Immature natural killer cell (primary cell): ENCODE results near the gene LRRN2. TPM values are rescaled to one million over a fixed set of nuclear protein-coding genes. Genes with fewer than 3 reads are reported as not detected.

Source experiments
- DNase-seq, 3 donors: peaks; one replicate each; pipeline ENCODE4 v3.0.0; 2022; ENCODE audit warnings: mixed read lengths in 1 of 3
- H3K27ac Mint-ChIP-seq, 6 donors: one replicate each; pipeline ENCODE4 v1.8.0; 2020; ENCODE audit warnings: mixed read lengths in 6 of 6, mild to moderate bottlenecking in 5 of 6, inconsistent platforms in 4 of 6, moderate library complexity in 3 of 6
- H3K27me3 Mint-ChIP-seq, 3 donors: one replicate each; pipeline ENCODE4 v1.8.0; 2020 to 2021; ENCODE audit warnings: low read depth in 3 of 3, mild to moderate bottlenecking in 3 of 3, mixed read lengths in 3 of 3, moderate library complexity in 3 of 3, inconsistent platforms in 1 of 3
- H3K36me3 Mint-ChIP-seq, 3 donors: one replicate each; pipeline ENCODE4 v1.8.0; 2020; ENCODE audit warnings: mixed read lengths in 3 of 3, inconsistent platforms in 2 of 3, mild to moderate bottlenecking in 2 of 3
- H3K4me1 Mint-ChIP-seq, 2 donors: one replicate each; pipeline ENCODE4 v1.8.0; 2020; ENCODE audit warnings: inconsistent platforms in 2 of 2, mild to moderate bottlenecking in 2 of 2, mixed read lengths in 2 of 2, moderate library complexity in 1 of 2
- H3K4me3 Mint-ChIP-seq, 5 donors: one replicate each; pipeline ENCODE4 v1.8.0; 2020; ENCODE audit warnings: mild to moderate bottlenecking in 5 of 5, mixed read lengths in 5 of 5, inconsistent platforms in 3 of 5, moderate library complexity in 3 of 5
- H3K9me3 Mint-ChIP-seq, 6 donors: one replicate each; pipeline ENCODE4 v1.8.0; 2020; ENCODE audit warnings: mild to moderate bottlenecking in 6 of 6, mixed read lengths in 6 of 6, inconsistent platforms in 4 of 6, moderate library complexity in 3 of 6
- polyA plus RNA-seq, 3 donors: library from polyadenylated mRNA; unstranded; fragments of 300-500 nt; fragmentation: Illumina TruSeq; gene quantifications; one replicate each; pipeline ENCODE4 v1.2.3, GENCODE V29; 2021

LRRN2 gene
- polyA plus RNA-seq, 3 donors from 2014 or later: not detected

DNA sequence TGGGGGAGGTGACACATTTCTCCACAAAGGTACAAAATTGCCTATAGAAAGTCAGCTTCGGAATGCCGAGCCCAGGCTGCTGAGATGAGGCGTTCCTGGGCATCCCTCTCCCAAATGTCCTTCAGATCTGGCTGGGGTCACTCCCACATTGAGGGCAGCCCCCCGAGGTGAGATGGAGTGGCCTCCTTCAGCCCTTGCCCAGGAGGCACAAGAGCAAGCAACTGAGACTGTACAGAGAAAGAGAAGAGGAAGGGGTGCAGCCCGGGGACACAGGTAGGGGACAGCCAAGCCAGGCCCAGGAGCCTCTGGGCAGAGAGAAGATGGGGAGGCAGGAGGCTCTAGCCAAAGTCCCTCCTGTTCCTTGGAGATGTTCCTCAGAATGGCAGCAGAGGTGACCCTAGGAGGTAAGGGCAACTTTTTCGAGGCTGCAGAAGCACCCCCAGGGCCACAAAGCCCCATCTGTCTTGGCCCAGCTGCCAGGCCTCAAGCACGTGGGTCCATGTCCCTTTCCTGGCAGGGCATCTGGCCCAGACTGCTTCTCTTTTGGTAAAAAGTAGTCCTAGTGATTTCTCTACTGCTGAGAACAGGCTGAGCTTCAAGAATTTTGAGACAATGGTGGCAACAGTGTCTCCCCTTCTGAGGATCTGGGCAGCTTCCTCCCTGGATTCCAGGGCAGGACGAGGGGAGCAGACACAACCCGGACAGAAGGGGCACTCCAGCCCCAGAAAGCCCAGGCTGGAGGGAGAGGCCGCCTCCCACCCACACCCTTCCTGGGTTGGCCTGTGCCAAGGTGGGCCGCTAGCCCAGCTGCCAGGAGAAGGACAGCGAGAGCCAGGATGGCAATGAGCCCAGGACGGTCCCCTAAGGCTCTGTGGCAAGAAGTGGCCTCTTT, 68.0 kb downstream of the LRRN2 start:
- Mint-ChIP-seq H3K27ac (no peak overlapping the region), H3K9me3 (no peaks in the 10 kb centered on the region), H3K4me3 (no peak overlapping the region), H3K4me1 (no peaks in the 10 kb centered on the region), H3K27me3 (peaks cover 0 to 2% (median 0%) of the 10 kb centered on the region in 3 donors), H3K36me3 (peaks cover 0 to 2% (median under 1%) of the 10 kb centered on the region in 3 donors)
- no peak for DNase-seq

DNA sequence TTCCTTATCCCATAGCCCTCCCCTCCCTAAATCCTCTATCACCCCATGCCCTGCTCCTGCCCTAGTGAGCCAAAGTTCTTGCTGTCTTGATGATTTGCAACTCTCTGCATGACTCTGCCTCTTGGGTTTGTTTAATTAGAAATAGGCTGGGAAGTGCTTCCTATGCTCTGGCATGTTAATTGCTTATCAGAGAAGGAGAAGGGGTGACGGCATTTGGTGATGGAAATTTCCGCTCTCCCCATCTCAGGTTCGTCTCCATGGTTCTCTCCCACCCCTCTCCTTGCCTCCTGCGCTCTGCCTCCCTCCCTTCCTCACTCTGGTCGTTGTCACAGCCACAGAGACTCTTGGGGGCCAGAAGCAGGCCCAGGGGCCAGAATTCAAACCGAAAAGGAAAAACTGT, 68.9 kb downstream of the LRRN2 start:
- Mint-ChIP-seq H3K27me3 (peaks cover 0 to 2% (median 0%) of the 10 kb centered on the region in 3 donors), H3K36me3 (peaks cover 0 to 7% (median 2%) of the 10 kb centered on the region in 3 donors), H3K4me3 (no peak overlapping the region), H3K4me1 (no peaks in the 10 kb centered on the region), H3K9me3 (no peaks in the 10 kb centered on the region), H3K27ac (no peak overlapping the region)
- DNase-seq: no peak

DNA sequence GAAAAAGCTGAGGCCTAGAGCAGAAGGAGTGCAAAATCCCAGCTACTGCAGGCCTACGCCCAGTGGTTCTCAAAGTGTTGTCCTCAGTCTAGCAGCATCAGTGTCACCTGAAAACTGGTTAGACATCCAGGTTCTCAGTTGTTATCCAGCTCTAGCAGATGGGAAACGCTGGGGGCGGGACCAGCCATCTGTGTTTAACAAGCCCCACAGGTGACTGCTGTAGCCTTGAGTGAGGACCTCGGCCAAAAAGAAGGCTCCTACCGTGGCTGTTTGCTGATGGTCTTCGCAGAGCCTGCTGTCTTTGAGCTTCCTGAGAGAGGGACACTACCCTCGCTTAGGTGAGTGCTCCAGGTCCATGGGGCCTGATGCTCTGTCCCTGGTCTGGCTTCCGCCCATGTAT, 69.7 kb downstream of the LRRN2 start:
- H3K36me3 Mint-ChIP-seq: peaks cover 0 to 7% (median 2%) of the 10 kb centered on the region in 3 donors
- no peak overlapping the region for H3K27ac Mint-ChIP-seq
- H3K4me3 Mint-ChIP-seq: no peak overlapping the region
- no peaks in the 10 kb centered on the region for H3K9me3 Mint-ChIP-seq
- DNase-seq: no peak
- H3K27me3 Mint-ChIP-seq: peaks cover 0 to 2% (median 0%) of the 10 kb centered on the region in 3 donors
- H3K4me1 Mint-ChIP-seq: no peaks in the 10 kb centered on the region

DNA sequence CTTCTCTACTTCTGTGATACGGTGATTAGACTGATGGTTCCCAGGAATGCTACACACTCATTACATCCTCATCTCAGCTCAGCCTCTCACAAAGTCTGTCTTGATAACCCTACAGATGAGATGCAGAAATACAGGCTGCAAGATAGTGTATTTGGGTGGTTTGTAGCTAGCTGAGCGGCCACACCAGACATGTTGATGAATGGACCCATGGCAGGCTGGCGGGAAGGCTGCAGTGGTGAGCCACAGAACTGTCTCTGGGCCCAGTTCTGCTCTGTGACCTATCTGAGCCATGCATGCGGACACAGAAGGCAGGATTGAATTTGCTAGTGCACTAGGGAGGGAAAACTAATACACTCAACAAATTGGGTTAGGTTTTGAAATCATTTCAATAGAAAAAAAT, 71.9 kb downstream of the LRRN2 start:
- no peak for DNase-seq

DNA sequence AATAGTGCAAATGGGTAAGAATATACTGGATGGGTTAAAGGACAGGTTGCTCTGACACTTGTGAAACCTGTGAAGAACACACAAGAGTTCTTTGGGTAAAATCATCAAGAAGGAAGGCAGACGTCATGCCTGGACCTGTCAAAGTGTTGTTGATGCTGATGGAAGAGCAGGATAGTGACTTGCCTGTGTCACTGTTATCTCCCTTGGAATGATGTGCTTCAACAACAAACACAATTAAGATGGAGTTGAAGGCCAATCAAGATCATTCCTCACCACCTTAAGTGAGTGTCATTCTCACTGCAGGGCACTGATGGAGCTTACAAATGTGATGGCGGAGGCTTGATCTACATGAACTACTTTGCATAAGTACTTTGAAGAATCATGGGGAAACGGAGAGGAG, 73.2 kb downstream of the LRRN2 start:
- H3K36me3 Mint-ChIP-seq: peaks cover 0 to 11% (median 2%) of the 10 kb centered on the region in 3 donors
- H3K4me3 Mint-ChIP-seq: no peak overlapping the region
- no peaks in the 10 kb centered on the region for H3K4me1 Mint-ChIP-seq
- DNase-seq: no peak
- H3K27ac Mint-ChIP-seq: no peak overlapping the region
- H3K27me3 Mint-ChIP-seq: peaks cover 0 to 2% (median 2%) of the 10 kb centered on the region in 3 donors
- no peaks in the 10 kb centered on the region for H3K9me3 Mint-ChIP-seq

More for the DNA sequence above, 71.9 kb downstream of the LRRN2 start:
- Mint-ChIP-seq H3K4me1 (no peaks in the 10 kb centered on the region), H3K4me3 (no peak overlapping the region), H3K9me3 (no peaks in the 10 kb centered on the region), H3K27me3 (peaks cover 0 to 2% (median 2%) of the 10 kb centered on the region in 3 donors), H3K27ac (no peak overlapping the region), H3K36me3 (peaks cover 0 to 7% (median 2%) of the 10 kb centered on the region in 3 donors)

DNA sequence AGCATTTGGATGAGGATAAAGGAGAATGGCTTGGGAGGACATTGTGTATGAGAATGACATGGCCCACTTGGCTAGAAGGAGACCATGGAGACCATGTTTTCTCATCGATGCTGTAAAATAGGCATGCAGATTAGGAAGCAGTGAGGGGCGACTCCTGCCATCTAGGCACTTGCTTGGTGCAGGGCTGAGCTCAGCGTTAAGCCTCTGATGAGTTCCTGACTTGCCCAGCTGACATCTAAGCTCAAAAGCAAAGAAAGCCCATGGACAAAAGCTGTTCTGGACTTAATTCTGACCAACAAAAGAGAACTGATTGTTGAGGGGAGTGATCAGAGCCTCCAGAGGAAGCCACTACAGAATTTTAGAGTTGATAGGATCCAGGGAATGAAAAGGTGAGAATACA, 74.5 kb downstream of the LRRN2 start:
- no peak for DNase-seq
- Mint-ChIP-seq H3K4me3 (no peak overlapping the region), H3K36me3 (peaks cover 0 to 11% (median 2%) of the 10 kb centered on the region in 3 donors), H3K27ac (no peak overlapping the region), H3K4me1 (no peaks in the 10 kb centered on the region), H3K9me3 (no peaks in the 10 kb centered on the region), H3K27me3 (peaks cover 0 to 3% (median 2%) of the 10 kb centered on the region in 3 donors)

DNA sequence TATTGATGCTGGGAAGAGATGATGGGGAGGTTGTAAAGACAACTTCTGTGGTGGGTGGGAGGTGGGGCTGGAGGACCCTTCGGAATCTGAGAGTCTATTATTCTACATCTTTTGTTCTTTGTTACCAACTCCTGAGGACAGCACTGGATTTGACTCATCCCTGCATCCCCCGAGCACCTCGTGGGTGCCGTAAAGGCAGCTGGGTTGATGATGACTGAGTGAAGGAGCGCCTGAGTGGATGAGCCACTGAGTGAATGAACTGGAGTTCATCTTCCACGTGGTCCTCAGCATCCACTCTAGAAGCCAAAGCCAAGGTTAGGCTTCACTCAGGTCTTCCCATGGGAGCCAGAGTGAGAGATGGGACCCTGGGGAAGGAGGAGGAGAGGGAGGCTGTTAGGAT, 77.6 kb downstream of the LRRN2 start:
- Mint-ChIP-seq H3K9me3 (peaks cover 0 to 2% (median 0%) of the 10 kb centered on the region in 6 donors), H3K4me3 (no peak overlapping the region), H3K27me3 (peaks cover 0 to 5% (median 4%) of the 10 kb centered on the region in 3 donors), H3K4me1 (no peaks in the 10 kb centered on the region), H3K36me3 (peaks cover 2 to 22% (median 6%) of the 10 kb centered on the region in 3 donors), H3K27ac (no peak overlapping the region)
- no peak for DNase-seq

DNA sequence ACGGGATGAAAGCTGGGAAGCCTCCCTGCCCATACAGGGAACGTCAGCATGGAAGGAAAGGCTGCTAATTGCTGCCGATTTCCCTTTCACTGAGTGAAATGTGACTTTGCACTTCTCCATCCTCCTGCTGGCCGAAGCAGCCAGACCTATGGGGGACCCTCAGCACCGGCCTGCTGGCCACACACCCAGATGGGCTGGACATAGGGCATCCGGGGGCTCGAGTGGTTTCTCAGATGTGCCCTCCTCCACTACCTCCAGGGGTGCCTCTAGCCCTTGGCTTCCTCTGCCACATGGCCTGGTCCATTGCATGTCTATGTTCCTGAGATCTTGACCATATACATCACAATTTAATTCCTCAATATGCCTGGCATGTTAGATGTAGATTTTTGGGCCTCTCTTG, 79.7 kb downstream of the LRRN2 start:
- Mint-ChIP-seq H3K4me3 (no peak overlapping the region), H3K27me3 (peaks cover 0 to 5% (median 4%) of the 10 kb centered on the region in 3 donors), H3K36me3 (peaks cover 4 to 21% (median 15%) of the 10 kb centered on the region in 3 donors), H3K27ac (no peak overlapping the region), H3K9me3 (peaks cover 0 to 2% (median 0%) of the 10 kb centered on the region in 6 donors), H3K4me1 (no peaks in the 10 kb centered on the region)
- no peak for DNase-seq

DNA sequence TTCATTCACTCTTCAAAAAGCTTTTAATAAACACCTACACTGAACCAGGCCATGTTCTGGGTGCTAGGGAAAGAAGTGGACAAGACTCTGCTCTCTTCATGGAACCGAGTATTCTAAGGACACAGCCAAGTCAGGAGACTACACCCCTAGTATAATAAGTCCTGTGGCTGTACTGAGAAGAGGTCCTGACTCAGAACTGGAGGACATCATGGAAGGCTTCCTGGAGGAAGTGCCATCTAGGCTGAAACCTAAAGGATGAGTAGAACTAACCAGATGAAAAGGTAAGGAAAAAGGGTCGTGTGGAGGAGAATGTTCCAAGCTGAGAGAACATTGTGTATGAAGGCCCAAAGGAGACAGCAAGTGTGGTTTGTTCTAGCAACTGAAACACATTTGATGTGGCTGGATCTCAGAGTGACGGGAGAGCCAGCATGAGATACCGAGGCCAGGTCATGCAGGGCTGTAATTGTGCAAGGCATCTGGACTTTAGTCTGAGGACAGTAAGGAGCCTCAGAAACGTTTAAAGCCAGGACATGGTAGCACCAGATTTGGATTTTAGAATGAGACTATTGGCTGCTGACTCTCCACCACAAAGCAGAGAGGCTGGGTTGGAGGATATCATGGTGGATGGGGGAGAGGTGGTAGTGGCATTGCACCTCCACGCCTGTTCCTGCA, 82.5 kb downstream of the LRRN2 start:
- H3K4me3 Mint-ChIP-seq: no peak overlapping the region
- no peak overlapping the region for H3K27ac Mint-ChIP-seq
- peaks cover 0 to 5% (median 1%) of the 10 kb centered on the region in 3 donors for H3K27me3 Mint-ChIP-seq
- H3K4me1 Mint-ChIP-seq: no peaks in the 10 kb centered on the region
- H3K9me3 Mint-ChIP-seq: peaks cover 0 to 2% (median 0%) of the 10 kb centered on the region in 6 donors
- no peak for DNase-seq
- H3K36me3 Mint-ChIP-seq: peaks cover 4 to 21% (median 19%) of the 10 kb centered on the region in 3 donors

DNA sequence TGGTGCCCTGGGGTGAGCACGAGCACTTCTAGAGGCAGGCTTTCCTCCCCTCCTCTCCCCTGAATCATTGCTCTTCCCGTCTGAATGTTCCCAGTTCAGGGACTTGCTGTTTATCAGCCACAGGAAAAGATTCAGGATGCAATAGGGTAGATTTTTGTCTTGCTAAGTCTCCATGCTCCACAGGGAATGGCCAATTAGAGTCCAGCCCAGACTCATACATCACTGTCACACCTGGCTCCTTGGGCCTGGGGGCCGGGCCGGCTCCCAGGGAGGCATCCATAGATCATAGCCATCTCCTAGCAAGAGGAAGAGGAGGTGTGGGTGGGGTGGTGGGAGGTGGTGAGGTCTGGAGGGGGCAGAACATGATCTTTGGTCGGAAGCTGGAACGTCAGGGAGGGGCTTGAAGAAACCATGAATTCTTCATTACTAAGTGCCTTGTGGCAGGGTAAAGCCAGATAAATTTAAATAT, 83.4 kb downstream of the LRRN2 start:
- H3K36me3 Mint-ChIP-seq: peaks cover 7 to 24% (median 23%) of the 10 kb centered on the region in 3 donors
- H3K9me3 Mint-ChIP-seq: peaks cover 0 to 2% (median 0%) of the 10 kb centered on the region in 6 donors
- H3K27me3 Mint-ChIP-seq: peaks cover 0 to 5% (median 1%) of the 10 kb centered on the region in 3 donors
- no peaks in the 10 kb centered on the region for H3K4me1 Mint-ChIP-seq
- H3K4me3 Mint-ChIP-seq: no peak overlapping the region
- no peak overlapping the region for H3K27ac Mint-ChIP-seq
- DNase-seq: no peak

DNA sequence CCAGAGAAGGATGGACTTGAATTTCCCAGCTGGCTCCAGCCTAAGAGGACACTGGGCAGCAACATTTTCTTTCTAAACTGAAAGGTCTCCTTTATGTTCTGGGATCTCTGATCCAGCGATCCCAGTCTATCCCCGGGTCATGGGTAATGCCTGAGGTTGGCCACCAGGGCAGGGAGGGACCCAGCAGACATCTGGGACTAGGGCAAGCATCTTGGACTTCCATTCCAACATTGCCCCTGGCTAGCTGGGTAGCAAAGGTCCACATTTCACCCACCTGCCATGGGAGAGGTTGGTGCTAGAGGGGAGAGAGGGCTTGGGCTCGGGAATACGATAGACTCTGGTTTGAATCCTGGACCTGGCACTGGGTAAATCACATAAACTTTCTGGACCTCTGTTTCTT, 84.6 kb downstream of the LRRN2 start:
- H3K36me3 Mint-ChIP-seq: peaks cover 7 to 31% (median 30%) of the 10 kb centered on the region in 3 donors
- no peak overlapping the region for H3K4me3 Mint-ChIP-seq
- H3K27me3 Mint-ChIP-seq: peaks cover 0 to 3% (median 1%) of the 10 kb centered on the region in 3 donors
- no peak overlapping the region for H3K27ac Mint-ChIP-seq
- H3K9me3 Mint-ChIP-seq: peaks cover 0 to 2% (median 0%) of the 10 kb centered on the region in 6 donors
- H3K4me1 Mint-ChIP-seq: no peaks in the 10 kb centered on the region
- no peak for DNase-seq

DNA sequence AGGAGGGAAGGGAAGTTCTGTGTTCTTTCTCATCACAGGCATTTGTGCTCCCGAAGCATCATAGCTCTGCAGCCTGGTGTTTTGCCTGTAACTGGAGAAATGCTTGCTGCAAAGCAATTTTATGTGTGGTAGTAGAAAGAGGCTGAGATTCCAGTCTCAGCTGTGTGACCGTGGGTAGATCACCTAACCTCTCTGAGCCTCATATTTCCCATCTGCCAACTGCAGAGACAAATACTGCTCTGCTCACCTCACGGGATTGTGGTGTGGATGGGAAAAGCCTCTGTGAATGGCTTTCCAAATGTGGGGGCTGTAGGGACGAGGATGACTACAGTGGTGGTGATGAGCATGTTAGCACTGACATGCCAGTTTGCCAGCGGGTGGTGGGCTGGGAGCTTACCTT, 85.3 kb downstream of the LRRN2 start:
- Mint-ChIP-seq H3K27ac (no peak overlapping the region), H3K36me3 (peaks cover 7 to 37% (median 36%) of the 10 kb centered on the region in 3 donors), H3K4me3 (no peak overlapping the region), H3K9me3 (peaks cover 0 to 2% (median 0%) of the 10 kb centered on the region in 6 donors), H3K4me1 (no peaks in the 10 kb centered on the region), H3K27me3 (peaks cover 0 to 1% (median 0%) of the 10 kb centered on the region in 3 donors)
- no peak for DNase-seq

DNA sequence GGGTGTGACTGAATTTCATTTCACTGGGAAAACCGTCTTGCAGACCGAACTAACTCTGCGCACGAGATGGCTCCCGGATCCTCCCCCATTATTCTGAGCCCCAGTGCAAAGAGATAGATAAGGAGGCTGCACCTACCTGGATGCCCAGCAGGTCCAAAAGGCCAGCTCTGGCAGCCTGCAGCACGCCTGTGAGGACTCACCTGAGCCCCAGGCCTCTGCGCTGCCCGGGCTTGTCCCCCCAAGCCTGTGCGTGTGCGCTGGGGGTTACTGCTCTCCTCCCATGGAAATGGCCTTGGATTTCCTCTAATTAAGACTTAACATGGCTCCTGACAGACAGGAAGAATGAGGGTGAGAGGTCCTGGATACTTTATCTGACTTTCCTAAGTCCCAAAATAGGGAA, 85.9 kb downstream of the LRRN2 start:
- H3K27ac Mint-ChIP-seq: no peak overlapping the region
- peaks cover 0 to 2% (median 0%) of the 10 kb centered on the region in 6 donors for H3K9me3 Mint-ChIP-seq
- no peaks in the 10 kb centered on the region for H3K27me3 Mint-ChIP-seq
- peaks cover 7 to 37% (median 36%) of the 10 kb centered on the region in 3 donors for H3K36me3 Mint-ChIP-seq
- DNase-seq: no peak
- no peaks in the 10 kb centered on the region for H3K4me1 Mint-ChIP-seq
- no peak overlapping the region for H3K4me3 Mint-ChIP-seq

DNA sequence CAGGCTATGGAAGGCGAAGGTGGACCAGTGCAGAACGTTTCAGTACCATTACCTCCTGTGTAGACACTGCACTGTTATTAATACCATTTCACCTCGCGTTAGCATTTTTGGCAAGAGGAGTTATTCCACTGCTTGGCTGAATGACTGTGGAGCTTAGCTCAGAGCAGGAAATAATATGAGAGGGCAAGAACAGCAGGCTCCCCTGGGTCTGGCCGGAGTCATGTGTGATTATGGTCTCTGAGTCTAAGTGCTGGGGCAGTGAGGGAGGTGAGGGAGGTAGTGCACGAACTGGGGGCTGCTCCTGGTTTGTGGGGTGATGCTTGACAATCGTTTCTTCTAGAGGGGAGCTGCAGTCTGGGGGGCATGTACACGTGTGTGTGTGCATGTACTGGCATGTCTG, 86.4 kb downstream of the LRRN2 start:
- H3K9me3 Mint-ChIP-seq: no peaks in the 10 kb centered on the region
- DNase-seq: no peak
- no peaks in the 10 kb centered on the region for H3K4me1 Mint-ChIP-seq
- peaks cover 7 to 37% (median 36%) of the 10 kb centered on the region in 3 donors for H3K36me3 Mint-ChIP-seq
- no peaks in the 10 kb centered on the region for H3K27me3 Mint-ChIP-seq
- H3K4me3 Mint-ChIP-seq: no peak overlapping the region
- H3K27ac Mint-ChIP-seq: no peak overlapping the region
